DND-41 (cell line): Measurements from ENCODE around the gene CCDC88A.

ENCODE experiments used
- ATAC-seq: fragments of 200-7000 bp; cut with Tn5 transposase; 3 replicates; pipeline ENCODE4 v1.9.1; 2021; ENCODE audit warnings: low read depth; ENCODE audit not compliant: insufficient read depth
- DNase-seq: peaks from one replicate; pipeline ENCODE4 v3.0.0-alpha.2; 2020
- H2AFZ ChIP-seq: 2 replicates; pipeline ENCODE4 v1.6.0; 2012; ENCODE audit warnings: low read depth, low read length
- H3K27ac ChIP-seq: 2 replicates; pipeline ENCODE4 v1.5.1; 2012; ENCODE audit warnings: low read length, inconsistent platforms
- H3K27me3 ChIP-seq: fragments of 200-600 bp; sonication (generic); 2 replicates; pipeline ENCODE4 v1.6.0; 2012; ENCODE audit warnings: low read length, mild to moderate bottlenecking, inconsistent platforms; ENCODE audit not compliant: insufficient read depth, poor library complexity
- H3K36me3 ChIP-seq: 2 replicates; pipeline ENCODE4 v1.5.1; 2012; ENCODE audit warnings: low read length, inconsistent platforms; ENCODE audit not compliant: insufficient read depth
- H3K4me1 ChIP-seq: 2 replicates; pipeline ENCODE4 v1.5.1; 2012; ENCODE audit warnings: mild to moderate bottlenecking, low read length; ENCODE audit not compliant: insufficient read depth
- H3K4me2 ChIP-seq: 2 replicates; pipeline ENCODE4 v1.6.0; 2012; ENCODE audit warnings: mild to moderate bottlenecking, moderate library complexity, low read length, inconsistent platforms; ENCODE audit not compliant: insufficient read depth
- H3K4me3 ChIP-seq, 2 experiments: fragments of 200-600 bp in 1 of 2; shearing (Covaris generic) in 1 of 2; 2 replicates each; pipeline ENCODE4 v1.5.1; 2012 to 2016; ENCODE audit warnings: inconsistent platforms in 2 of 2, low read length in 2 of 2, mild to moderate bottlenecking in 2 of 2, low read depth in 1 of 2, moderate library complexity in 1 of 2
- H3K79me2 ChIP-seq: 2 replicates; pipeline ENCODE4 v1.6.0; 2012; ENCODE audit warnings: low read length, inconsistent platforms; ENCODE audit not compliant: insufficient read depth
- H3K9ac ChIP-seq: 2 replicates; pipeline ENCODE4 v1.6.0; 2012; ENCODE audit warnings: low read depth, mild to moderate bottlenecking, inconsistent platforms, low read length, moderate library complexity
- H3K9me3 ChIP-seq: 2 replicates; pipeline ENCODE4 v1.5.1; 2012; ENCODE audit warnings: low read length, moderate library complexity, mild to moderate bottlenecking, inconsistent platforms; ENCODE audit not compliant: insufficient read depth, severe bottlenecking
- H4K20me1 ChIP-seq: 2 replicates; pipeline ENCODE4 v1.6.0; 2012; ENCODE audit warnings: low read length; ENCODE audit not compliant: insufficient read depth
- EZH2 ChIP-seq: IDR thresholded peaks from 3 replicates; pipeline ENCODE4 v1.6.1; 2012; ENCODE audit warnings: borderline replicate concordance, low read depth, mild to moderate bottlenecking, moderate library complexity, low read length, inconsistent platforms; ENCODE audit not compliant: severe bottlenecking
- TF ChIP-seq, protein P1 (sequence below): IDR thresholded peaks from 2 replicates; pipeline ENCODE4 v1.5.1; 2012; ENCODE audit warnings: borderline replicate concordance, low read length, moderate library complexity, mild to moderate bottlenecking; ENCODE audit not compliant: poor library complexity, severe bottlenecking; ENCODE audit errors: extremely low read depth

CCDC88A gene

DNA sequence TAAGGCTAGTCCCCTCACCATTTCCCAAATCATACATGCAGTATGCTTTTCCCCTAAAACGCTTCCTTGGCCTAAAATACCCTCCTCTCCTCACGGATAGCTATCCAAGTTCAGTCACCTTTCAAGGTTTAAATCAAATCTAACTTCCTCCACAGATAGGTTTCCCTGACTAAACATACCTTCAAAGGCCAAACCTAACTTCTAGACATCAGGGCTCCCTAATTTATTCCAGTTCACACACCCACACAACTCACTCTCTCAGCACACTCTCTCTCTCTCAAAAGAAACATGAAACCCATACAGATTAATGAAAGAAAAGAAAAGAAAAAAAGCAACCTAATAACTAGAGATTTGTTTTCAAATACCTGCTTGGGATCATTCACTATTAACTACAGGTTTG is 14.5 kb downstream of the CCDC88A start:
- TF ChIP-seq, protein P1, sequence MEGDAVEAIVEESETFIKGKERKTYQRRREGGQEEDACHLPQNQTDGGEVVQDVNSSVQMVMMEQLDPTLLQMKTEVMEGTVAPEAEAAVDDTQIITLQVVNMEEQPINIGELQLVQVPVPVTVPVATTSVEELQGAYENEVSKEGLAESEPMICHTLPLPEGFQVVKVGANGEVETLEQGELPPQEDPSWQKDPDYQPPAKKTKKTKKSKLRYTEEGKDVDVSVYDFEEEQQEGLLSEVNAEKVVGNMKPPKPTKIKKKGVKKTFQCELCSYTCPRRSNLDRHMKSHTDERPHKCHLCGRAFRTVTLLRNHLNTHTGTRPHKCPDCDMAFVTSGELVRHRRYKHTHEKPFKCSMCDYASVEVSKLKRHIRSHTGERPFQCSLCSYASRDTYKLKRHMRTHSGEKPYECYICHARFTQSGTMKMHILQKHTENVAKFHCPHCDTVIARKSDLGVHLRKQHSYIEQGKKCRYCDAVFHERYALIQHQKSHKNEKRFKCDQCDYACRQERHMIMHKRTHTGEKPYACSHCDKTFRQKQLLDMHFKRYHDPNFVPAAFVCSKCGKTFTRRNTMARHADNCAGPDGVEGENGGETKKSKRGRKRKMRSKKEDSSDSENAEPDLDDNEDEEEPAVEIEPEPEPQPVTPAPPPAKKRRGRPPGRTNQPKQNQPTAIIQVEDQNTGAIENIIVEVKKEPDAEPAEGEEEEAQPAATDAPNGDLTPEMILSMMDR, result no peak
- no peak for TF ChIP-seq EZH2
- peaks cover 56% of the 10 kb centered on the region for H3K36me3 ChIP-seq
- H3K4me3 ChIP-seq, result no peak overlapping the region
- DNase-seq (no peak), ATAC-seq (no peak)
- H3K4me2 ChIP-seq, result no peak overlapping the region
- peaks cover 11% of the 10 kb centered on the region; the same call in 1 of the 2 replicates for H4K20me1 ChIP-seq
- H3K79me2 ChIP-seq, result peaks cover 79% of the 10 kb centered on the region
- no peaks in the 10 kb centered on the region for H3K9me3 ChIP-seq
- H3K9ac ChIP-seq, result no peak overlapping the region
- H3K4me1 ChIP-seq, result peaks cover 8% of the 10 kb centered on the region; the same call in 1 of the 2 replicates
- H3K27ac ChIP-seq, result no peak overlapping the region
- no peak overlapping the region for H2AFZ ChIP-seq
- H3K27me3 ChIP-seq, result no peaks in the 10 kb centered on the region

DNA sequence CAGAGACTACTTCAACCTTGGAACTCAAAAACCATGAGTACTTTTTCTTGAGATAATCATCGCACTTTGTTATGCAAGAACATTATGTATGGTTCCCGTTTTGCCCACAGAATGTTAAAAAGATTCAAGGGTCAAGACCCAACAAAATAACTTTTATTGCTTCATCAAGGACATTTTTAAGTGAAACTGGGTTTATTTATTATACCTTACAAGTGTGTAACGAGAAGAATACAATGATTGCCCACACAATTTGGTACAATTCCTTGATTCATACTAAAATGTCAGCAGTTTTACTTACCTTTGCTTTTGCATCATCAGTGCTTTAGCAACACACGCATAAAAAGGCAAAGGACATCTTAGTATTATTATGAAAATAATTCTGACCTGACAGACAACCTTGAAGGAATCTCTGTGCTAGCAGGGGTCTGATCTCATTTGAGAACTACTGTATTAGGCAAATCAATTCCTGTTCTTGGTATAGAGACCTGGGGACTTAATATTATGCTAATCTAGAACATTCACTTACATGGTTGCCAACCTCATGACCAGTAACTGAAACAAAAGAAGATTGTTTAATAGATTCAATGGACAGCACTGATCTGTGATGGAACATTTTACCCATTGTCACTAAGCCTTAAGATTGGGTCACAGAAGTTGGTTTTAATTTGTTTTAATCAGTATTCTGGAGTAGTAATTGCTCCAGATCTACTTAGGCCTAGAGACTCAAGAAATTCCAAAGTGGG is 16.2 kb downstream of the CCDC88A start:
- no peak overlapping the region for H3K9ac ChIP-seq
- no peak overlapping the region for H2AFZ ChIP-seq
- H3K27ac ChIP-seq, result no peak overlapping the region
- H3K4me3 ChIP-seq, result no peak overlapping the region
- H3K27me3 ChIP-seq, result no peaks in the 10 kb centered on the region
- H3K79me2 ChIP-seq, result peaks cover 78% of the 10 kb centered on the region
- DNase-seq (no peak), ATAC-seq (no peak)
- H4K20me1 ChIP-seq, result peaks cover 8% of the 10 kb centered on the region; the same call in 1 of the 2 replicates
- TF ChIP-seq, protein P1, result no peak
- TF ChIP-seq EZH2, result no peak
- no peak overlapping the region for H3K4me2 ChIP-seq
- no peaks in the 10 kb centered on the region for H3K9me3 ChIP-seq
- H3K4me1 ChIP-seq, result no peaks in the 10 kb centered on the region
- peaks cover 52% of the 10 kb centered on the region for H3K36me3 ChIP-seq

- Histone ChIP-seq H3K4me1 (no peaks in the 10 kb centered on the region), H4K20me1 (peaks cover 3% of the 10 kb centered on the region; the same call in 1 of the 2 replicates), H3K9ac (no peak overlapping the region), H3K27me3 (no peaks in the 10 kb centered on the region), H3K36me3 (peaks cover 40% of the 10 kb centered on the region), H3K9me3 (no peaks in the 10 kb centered on the region), H3K4me3 (no peak overlapping the region), H3K4me2 (no peak overlapping the region), H3K79me2 (peaks cover 73% of the 10 kb centered on the region), H3K27ac (no peak overlapping the region), H2AFZ (no peak overlapping the region)
- TF ChIP-seq EZH2, result no peak
- TF ChIP-seq, protein P1, result no peak
- ATAC-seq, result no peak
- no peak for DNase-seq
Measured at GRCh38 chr2:55401124-55401523, 18.5 kb downstream of the CCDC88A start.
